HEK293T (cell line): ENCODE results near the gene CCDC92.
"Not testable (repeated sequence)": the region's sequence is repeated elsewhere in the genome, so short reads cannot be mapped to it uniquely, and the experiment has no call there.

ENCODE experiments used
- CTCF ChIA-PET: fragments of 350-600 bp; formaldehyde crosslinking; extraction: SDS; loops from one replicate; lab custom pipeline; 2021; ENCODE audit warnings: antibody characterized with exemption, inconsistent platforms; lab: Yijun Ruan, JAX
- POLR2A ChIA-PET: fragments of 350-600 bp; formaldehyde crosslinking; extraction: SDS; loops from one replicate; lab custom pipeline; 2020; ENCODE audit warnings: antibody characterized with exemption, inconsistent platforms; lab: Yijun Ruan, JAX
- DNase-seq: peaks from one replicate; pipeline ENCODE4 v3.0.0; 2012; ENCODE audit warnings: mixed read lengths; ENCODE audit errors: extremely low spot score
- ARNT ChIP-seq: fragments of 450-650 bp; IDR thresholded peaks from 2 replicates; pipeline ENCODE4 v1.6.1; 2017; ENCODE audit warnings: mild to moderate bottlenecking
- BHLHE40 ChIP-seq: fragments of 450-650 bp; IDR thresholded peaks from 2 replicates; pipeline ENCODE4 v1.6.1; 2016; ENCODE audit warnings: mild to moderate bottlenecking, moderate library complexity, borderline replicate concordance
- CTBP1 ChIP-seq: fragments of 450-650 bp; IDR thresholded peaks from 2 replicates; pipeline ENCODE4 v1.6.1; 2016; ENCODE audit warnings: borderline replicate concordance
- ELF4 ChIP-seq: fragments of 450-650 bp; IDR thresholded peaks from 2 replicates; pipeline ENCODE4 v1.6.1; 2017; ENCODE audit warnings: antibody characterized with exemption
- FOXA1 ChIP-seq: fragments of 450-650 bp; IDR thresholded peaks from 2 replicates; pipeline ENCODE4 v1.6.1; 2016; ENCODE audit warnings: mild to moderate bottlenecking
- FOXK2 ChIP-seq: fragments of 450-650 bp; IDR thresholded peaks from 2 replicates; pipeline ENCODE4 v1.6.1; 2016; ENCODE audit warnings: mild to moderate bottlenecking
- FOXM1 ChIP-seq: fragments of 450-650 bp; IDR thresholded peaks from 2 replicates; pipeline ENCODE4 v1.6.1; 2017; ENCODE audit warnings: mild to moderate bottlenecking, borderline replicate concordance
- HDGF ChIP-seq: fragments of 450-650 bp; IDR thresholded peaks from 2 replicates; pipeline ENCODE4 v1.6.1; 2017; ENCODE audit warnings: antibody characterized with exemption, borderline replicate concordance
- L3MBTL2 ChIP-seq: fragments of 450-650 bp; conservative IDR thresholded peaks from 2 replicates; pipeline ENCODE4 v1.6.1; 2016; ENCODE audit warnings: mild to moderate bottlenecking
- LEF1 ChIP-seq: fragments of 450-650 bp; IDR thresholded peaks from 2 replicates; pipeline ENCODE4 v1.6.1; 2017; ENCODE audit warnings: mild to moderate bottlenecking, borderline replicate concordance
- NFRKB ChIP-seq: fragments of 450-650 bp; IDR thresholded peaks from 2 replicates; pipeline ENCODE4 v1.6.1; 2016; ENCODE audit warnings: mild to moderate bottlenecking, moderate library complexity
- SP1 ChIP-seq: fragments of 450-650 bp; IDR thresholded peaks from 2 replicates; pipeline ENCODE4 v1.6.1; 2017
- SUZ12 ChIP-seq: fragments of 450-650 bp; IDR thresholded peaks from 2 replicates; pipeline ENCODE4 v1.6.1; 2016; ENCODE audit warnings: mild to moderate bottlenecking
- TARDBP ChIP-seq: fragments of 450-650 bp; IDR thresholded peaks from 2 replicates; pipeline ENCODE4 v1.6.1; 2016
- ZNF384 ChIP-seq: fragments of 450-650 bp; IDR thresholded peaks from 2 replicates; pipeline ENCODE4 v1.6.1; 2016
- TF ChIP-seq, protein P1 (sequence below): fragments of 450-650 bp; IDR thresholded peaks from 2 replicates; pipeline ENCODE4 v1.6.1; 2016

Gene CCDC92

GRCh38 chr12:123914726-123915333, 57.8 kb downstream of the CCDC92 start:
- no peak for DNase-seq
- ChIA-PET CTCF (interaction anchor here (0.6 kb wide), 1 partner anchor 9 kb away, joined by 4 read pairs; no protein-coding TSS in a partner anchor), POLR2A (no interaction called here)
- no peak for TF ChIP-seq ZNF384
- TF ChIP-seq SP1 = no peak
- no peak for TF ChIP-seq CTBP1

DNA sequence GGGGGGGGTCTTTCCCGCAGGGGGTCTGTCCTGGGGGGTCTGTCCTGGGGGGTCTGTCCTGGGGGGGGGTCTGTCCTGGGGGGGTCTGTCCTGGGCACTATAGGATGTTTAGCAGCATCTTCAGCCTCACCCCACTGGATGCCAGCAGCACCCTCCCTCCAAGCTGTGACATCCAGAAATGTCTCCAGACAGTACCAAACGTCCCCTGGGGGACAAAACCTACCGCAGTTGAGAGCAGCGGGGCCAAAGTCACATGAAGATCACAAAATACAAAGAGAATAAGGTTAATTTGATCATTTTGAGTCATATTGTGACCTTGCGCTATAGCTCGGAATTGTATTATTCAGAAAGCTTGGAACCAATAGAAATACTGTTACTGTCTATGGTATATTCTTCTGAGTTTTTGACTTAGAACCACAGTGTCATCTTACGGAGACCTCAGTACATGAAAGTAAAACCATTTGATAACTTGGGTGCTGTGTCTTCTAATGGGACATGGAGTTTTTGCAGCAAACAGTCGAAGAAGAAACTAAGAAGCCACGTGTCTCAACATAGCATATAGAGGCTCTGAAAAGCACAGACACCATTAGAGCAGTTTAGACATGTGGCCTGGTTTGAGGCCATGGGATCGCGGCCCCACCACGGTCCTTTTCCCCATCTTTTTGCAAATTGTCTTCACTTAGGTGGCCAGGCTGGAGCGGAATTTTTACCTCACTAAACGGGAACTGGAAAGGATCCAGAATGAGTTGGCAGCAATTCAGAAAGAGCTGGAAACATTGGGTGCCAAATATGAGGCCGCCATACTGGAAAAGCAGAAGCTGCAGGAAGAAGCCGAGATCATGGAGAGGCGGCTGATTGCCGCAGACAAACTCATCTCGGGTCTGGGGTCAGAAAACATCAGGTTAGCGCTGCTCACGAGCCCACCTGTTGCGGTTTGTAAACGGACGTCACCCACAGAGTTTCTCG, 59.9 kb downstream of the CCDC92 start:
- POLR2A ChIA-PET = no interaction called here
- CTCF ChIA-PET = no interaction called here
- no peak for DNase-seq
- TF ChIP-seq L3MBTL2 = peak; percentile 52
- TF ChIP-seq ZNF384 = no peak
- TF ChIP-seq FOXA1 = no peak
- TF ChIP-seq HDGF = no peak
- no peak for TF ChIP-seq TARDBP
- TF ChIP-seq FOXM1 = no peak

DNA sequence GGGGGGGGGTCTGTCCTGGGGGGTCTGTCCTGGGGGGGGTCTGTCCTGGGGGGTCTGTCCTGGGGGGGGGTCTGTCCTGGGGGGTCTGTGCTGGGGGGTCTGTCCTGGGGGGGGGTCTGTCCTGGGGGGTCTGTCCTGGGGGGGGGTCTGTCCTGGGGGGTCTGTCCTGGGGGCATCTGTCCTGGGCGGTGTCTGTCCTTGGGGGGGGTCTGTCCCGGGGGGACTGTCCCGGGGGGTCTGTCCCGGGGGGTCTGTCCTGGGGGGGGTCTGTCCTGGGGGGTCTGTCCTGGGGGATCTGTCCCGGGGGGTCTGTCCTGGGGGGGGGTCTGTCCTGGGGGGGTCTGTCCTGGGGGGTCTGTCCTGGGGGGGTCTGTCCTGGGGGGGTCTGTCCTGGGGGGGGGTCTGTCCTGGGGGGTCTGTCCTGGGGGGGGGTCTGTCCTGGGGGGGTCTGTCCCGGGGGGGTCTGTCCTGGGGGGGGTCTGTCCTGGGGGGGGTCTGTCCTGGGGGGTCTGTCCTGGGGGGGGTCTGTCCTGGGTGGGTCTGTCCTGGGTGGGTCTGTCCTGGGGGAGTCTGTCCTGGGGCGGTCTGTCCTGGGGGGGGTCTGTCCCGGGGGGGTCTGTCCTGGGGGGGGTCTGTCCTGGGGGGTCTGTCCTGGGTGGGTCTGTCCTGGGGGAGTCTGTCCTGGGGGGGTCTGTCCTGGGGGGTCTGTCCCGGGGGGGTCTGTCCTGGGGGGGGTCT, 60.8 kb downstream of the CCDC92 start:
- DNase-seq, CTCF ChIA-PET: not testable (repeated sequence)

DNA sequence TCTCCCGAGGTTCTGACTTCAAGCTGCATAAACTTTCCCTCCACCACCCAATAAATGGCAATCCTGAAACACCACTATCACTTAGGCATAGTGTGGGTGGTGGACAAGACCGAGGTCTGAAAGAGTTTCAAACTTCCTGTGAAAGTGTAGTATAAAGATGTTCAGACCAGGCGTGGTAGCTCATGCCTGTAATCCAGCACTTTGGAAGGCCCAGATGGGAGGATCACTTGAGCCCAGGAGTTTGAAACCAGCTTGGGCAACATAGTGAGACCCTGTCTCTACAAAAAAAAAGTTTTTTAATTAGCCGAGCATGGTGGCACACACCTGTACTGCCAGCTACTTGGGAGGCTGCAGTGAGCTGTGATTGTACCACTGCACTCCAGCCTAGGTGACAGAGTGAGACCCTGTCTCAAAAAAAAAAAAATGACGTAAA, 61.9 kb downstream of the CCDC92 start:
- DNase-seq = no peak
- ChIA-PET POLR2A (no interaction called here), CTCF (no interaction called here)

More for the DNA sequence above, 60.8 kb downstream of the CCDC92 start:
- POLR2A ChIA-PET = not testable (repeated sequence)

DNA sequence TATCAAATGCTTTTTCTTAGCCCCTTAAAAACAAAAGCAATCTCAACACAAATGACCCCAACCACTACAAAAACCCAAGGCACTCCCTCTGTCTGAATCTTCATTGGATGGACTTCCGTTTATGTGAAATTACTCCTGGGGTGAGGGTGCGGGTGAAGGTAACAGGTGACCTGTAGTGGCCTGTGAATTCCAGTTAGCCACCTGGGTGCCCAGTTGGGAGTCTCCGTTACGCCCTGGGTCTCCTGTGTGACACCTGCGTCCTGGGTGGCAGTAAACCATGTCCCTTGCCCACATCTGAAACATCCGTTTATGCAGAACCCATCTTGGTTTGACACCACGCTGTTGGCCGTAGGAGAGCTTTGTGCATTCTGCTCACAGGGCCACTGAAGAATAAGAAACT, 62.6 kb downstream of the CCDC92 start:
- ChIA-PET CTCF (no interaction called here), POLR2A (no interaction called here)
- DNase-seq = no peak
- no peak for TF ChIP-seq NFRKB
- no peak for TF ChIP-seq LEF1
- TF ChIP-seq, protein P1, sequence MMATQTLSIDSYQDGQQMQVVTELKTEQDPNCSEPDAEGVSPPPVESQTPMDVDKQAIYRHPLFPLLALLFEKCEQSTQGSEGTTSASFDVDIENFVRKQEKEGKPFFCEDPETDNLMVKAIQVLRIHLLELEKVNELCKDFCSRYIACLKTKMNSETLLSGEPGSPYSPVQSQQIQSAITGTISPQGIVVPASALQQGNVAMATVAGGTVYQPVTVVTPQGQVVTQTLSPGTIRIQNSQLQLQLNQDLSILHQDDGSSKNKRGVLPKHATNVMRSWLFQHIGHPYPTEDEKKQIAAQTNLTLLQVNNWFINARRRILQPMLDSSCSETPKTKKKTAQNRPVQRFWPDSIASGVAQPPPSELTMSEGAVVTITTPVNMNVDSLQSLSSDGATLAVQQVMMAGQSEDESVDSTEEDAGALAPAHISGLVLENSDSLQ = no peak
- TF ChIP-seq FOXA1 = no peak
- no peak for TF ChIP-seq ZNF384
- TF ChIP-seq BHLHE40 = no peak
- TF ChIP-seq SUZ12 = no peak
- TF ChIP-seq L3MBTL2 = no peak
- TF ChIP-seq FOXK2 = no peak

More for the DNA sequence above, 61.9 kb downstream of the CCDC92 start:
- TF ChIP-seq HDGF (no peak), ZNF384 (no peak; the same call in 1 of the 2 replicates), ARNT (no peak), FOXK2 (no peak), SUZ12 (no peak), SP1 (no peak), TARDBP (no peak), LEF1 (no peak), NFRKB (no peak)
- TF ChIP-seq, protein P1 = no peak

GRCh38 chr12:123908884-123909725, 63.5 kb downstream of the CCDC92 start:
- DNase-seq = no peak
- ChIA-PET CTCF (no interaction called here), POLR2A (no interaction called here)
- TF ChIP-seq LEF1 (no peak), SP1 (no peak), NFRKB (no peak), FOXA1 (no peak), ARNT (no peak), L3MBTL2 (no peak), TARDBP (no peak), BHLHE40 (no peak), HDGF (no peak), SUZ12 (no peak), FOXK2 (no peak), FOXM1 (no peak), ELF4 (no peak), ZNF384 (no peak)
- TF ChIP-seq, protein P1 = no peak
